Suprapubic skin (tissue), 3 donors: ENCODE results near the gene TMEM145.

Experiments used
- POLR2AphosphoS5 ChIP-seq, 3 donors: sonication (generic); formaldehyde crosslinking; IDR thresholded peaks; one replicate each; pipeline ENCODE4 v1.6.1; 2017; ENCODE audit warnings: antibody characterized with exemption in 3 of 3
- TF ChIP-seq, protein P1 (sequence below), 2 donors: fragments of 200-600 bp in 1 of 2; fragments of 450-650 bp in 1 of 2; sonication (generic) in 1 of 2; IDR thresholded peaks; one replicate each; pipeline ENCODE4 v1.5.1; 2016 to 2019; ENCODE audit warnings: antibody characterized with exemption in 2 of 2, mild to moderate bottlenecking in 1 of 2, moderate library complexity in 1 of 2

DNA sequence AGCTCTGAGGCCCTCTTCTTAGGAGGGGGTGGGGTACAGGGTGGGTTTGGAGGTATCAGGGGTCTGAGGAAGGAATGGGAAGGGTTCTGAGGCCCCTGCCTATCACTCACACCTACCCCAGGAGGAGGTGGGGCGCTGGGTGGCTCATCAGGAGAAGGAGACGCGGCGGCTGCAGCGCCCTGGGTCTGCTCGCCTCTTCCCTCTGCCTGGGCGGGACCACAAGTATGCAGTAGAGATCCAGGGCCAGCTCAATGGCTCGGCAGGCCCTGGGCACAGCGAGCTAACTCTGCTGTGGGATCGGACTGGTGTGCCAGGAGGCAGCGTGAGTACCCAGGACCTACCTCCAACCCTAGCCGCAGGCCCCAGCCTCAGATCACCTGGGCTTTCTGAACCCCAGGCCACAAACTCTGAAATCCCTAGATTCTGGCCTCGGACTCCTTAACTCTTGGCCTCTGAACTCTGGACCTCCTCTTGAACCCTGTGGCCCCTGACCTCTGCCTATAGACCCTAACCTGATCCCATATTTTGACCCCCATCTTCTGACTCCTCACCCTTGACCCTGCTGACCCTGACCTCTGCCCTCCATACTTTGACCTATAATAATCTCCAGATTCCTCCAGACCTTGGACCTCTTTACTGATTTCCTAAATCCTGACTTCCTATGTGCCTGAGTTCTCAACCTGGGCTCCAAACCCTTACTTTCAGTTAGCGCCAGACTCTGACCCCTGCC lies 36.4 kb downstream of the TMEM145 start:
- TF ChIP-seq, protein P1, sequence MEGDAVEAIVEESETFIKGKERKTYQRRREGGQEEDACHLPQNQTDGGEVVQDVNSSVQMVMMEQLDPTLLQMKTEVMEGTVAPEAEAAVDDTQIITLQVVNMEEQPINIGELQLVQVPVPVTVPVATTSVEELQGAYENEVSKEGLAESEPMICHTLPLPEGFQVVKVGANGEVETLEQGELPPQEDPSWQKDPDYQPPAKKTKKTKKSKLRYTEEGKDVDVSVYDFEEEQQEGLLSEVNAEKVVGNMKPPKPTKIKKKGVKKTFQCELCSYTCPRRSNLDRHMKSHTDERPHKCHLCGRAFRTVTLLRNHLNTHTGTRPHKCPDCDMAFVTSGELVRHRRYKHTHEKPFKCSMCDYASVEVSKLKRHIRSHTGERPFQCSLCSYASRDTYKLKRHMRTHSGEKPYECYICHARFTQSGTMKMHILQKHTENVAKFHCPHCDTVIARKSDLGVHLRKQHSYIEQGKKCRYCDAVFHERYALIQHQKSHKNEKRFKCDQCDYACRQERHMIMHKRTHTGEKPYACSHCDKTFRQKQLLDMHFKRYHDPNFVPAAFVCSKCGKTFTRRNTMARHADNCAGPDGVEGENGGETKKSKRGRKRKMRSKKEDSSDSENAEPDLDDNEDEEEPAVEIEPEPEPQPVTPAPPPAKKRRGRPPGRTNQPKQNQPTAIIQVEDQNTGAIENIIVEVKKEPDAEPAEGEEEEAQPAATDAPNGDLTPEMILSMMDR (IDR thresholded peaks at IDR 0.05), result no peak
- no peak for TF ChIP-seq POLR2AphosphoS5 (IDR thresholded peaks at IDR 0.05)
